HEK293 (cell line): Measurements from ENCODE around the gene CEP135.
A peak's percentile ranks its signal among the peaks of the same experiment; 100 is the strongest.

Experiments used
- KLF16 ChIP-seq: fragments of 450-650 bp; formaldehyde crosslinking; IDR thresholded peaks from 2 replicates; pipeline ENCODE4 v1.5.1; 2017; ENCODE audit warnings: missing biosample characterization, missing genetic modification characterization
- OSR2 ChIP-seq: fragments of 450-650 bp; formaldehyde crosslinking; IDR thresholded peaks from 2 replicates; pipeline ENCODE4 v1.5.1; 2016; ENCODE audit warnings: missing biosample characterization, missing genetic modification characterization
- PRDM1 ChIP-seq: fragments of 450-650 bp; formaldehyde crosslinking; IDR thresholded peaks from 2 replicates; pipeline ENCODE4; 2016; ENCODE audit warnings: missing biosample characterization, missing genetic modification characterization
- ZNF132 ChIP-seq: fragments of 450-650 bp; formaldehyde crosslinking; IDR thresholded peaks from 2 replicates; pipeline ENCODE4 v1.5.1; 2017; ENCODE audit warnings: missing biosample characterization, missing genetic modification characterization, borderline replicate concordance
- ZNF138 ChIP-seq: fragments of 450-650 bp; formaldehyde crosslinking; IDR thresholded peaks from 2 replicates; pipeline ENCODE4 v1.5.1; 2016; ENCODE audit warnings: missing biosample characterization, missing genetic modification characterization, borderline replicate concordance
- ZNF211 ChIP-seq: fragments of 450-650 bp; formaldehyde crosslinking; IDR thresholded peaks from 2 replicates; pipeline ENCODE4 v1.5.1; 2016; ENCODE audit warnings: low read depth, missing biosample characterization, missing genetic modification characterization
- ZNF24 ChIP-seq: fragments of 450-650 bp; formaldehyde crosslinking; IDR thresholded peaks from 2 replicates; pipeline ENCODE4 v1.5.1; 2016; ENCODE audit warnings: missing biosample characterization, missing genetic modification characterization
- ZNF354C ChIP-seq: fragments of 450-650 bp; formaldehyde crosslinking; IDR thresholded peaks from 2 replicates; pipeline ENCODE4 v1.5.1; 2016; ENCODE audit warnings: missing biosample characterization, missing genetic modification characterization, low read depth, borderline replicate concordance
- ZNF48 ChIP-seq: fragments of 450-650 bp; formaldehyde crosslinking; IDR thresholded peaks from 2 replicates; pipeline ENCODE4 v1.5.1; 2016; ENCODE audit warnings: missing biosample characterization, missing genetic modification characterization
- ZNF530 ChIP-seq: fragments of 450-650 bp; formaldehyde crosslinking; IDR thresholded peaks from 2 replicates; pipeline ENCODE4 v1.5.1; 2016; ENCODE audit warnings: low read depth, missing biosample characterization, missing genetic modification characterization
- ZNF629 ChIP-seq: fragments of 450-650 bp; formaldehyde crosslinking; IDR thresholded peaks from 2 replicates; pipeline ENCODE4 v1.5.1; 2017; ENCODE audit warnings: missing biosample characterization, missing genetic modification characterization
- TF ChIP-seq, protein P1 (sequence below): fragments of 450-650 bp; formaldehyde crosslinking; IDR thresholded peaks from 2 replicates; pipeline ENCODE4 v1.5.1; 2016; ENCODE audit warnings: missing biosample characterization, missing genetic modification characterization
- TF ChIP-seq, protein P2 (sequence below): fragments of 450-650 bp; formaldehyde crosslinking; IDR thresholded peaks from 2 replicates; pipeline ENCODE4 v1.5.0; 2017; ENCODE audit warnings: missing biosample characterization, missing genetic modification characterization, borderline replicate concordance
- TF ChIP-seq, protein P3 (sequence below): fragments of 450-650 bp; formaldehyde crosslinking; IDR thresholded peaks from 2 replicates; pipeline ENCODE4 v1.5.1; 2016; ENCODE audit warnings: missing biosample characterization, missing genetic modification characterization, low read depth
- TF ChIP-seq, protein P4 (sequence below): fragments of 450-650 bp; formaldehyde crosslinking; IDR thresholded peaks from 2 replicates; pipeline ENCODE4 v1.5.1; 2016; ENCODE audit warnings: missing biosample characterization, missing genetic modification characterization
- TF ChIP-seq, protein P5 (sequence below): fragments of 450-650 bp; formaldehyde crosslinking; IDR thresholded peaks from 2 replicates; pipeline ENCODE4 v1.5.1; 2016; ENCODE audit warnings: missing biosample characterization, missing genetic modification characterization, borderline replicate concordance
- TF ChIP-seq, protein P6 (sequence below): fragments of 450-650 bp; IDR thresholded peaks from 2 replicates; pipeline ENCODE4 v1.5.1; 2018; ENCODE audit warnings: missing biosample characterization, mild to moderate bottlenecking, missing genetic modification characterization
- TF ChIP-seq, protein P7 (sequence below): fragments of 450-650 bp; formaldehyde crosslinking; IDR thresholded peaks from 2 replicates; pipeline ENCODE4 v1.5.1; 2016; ENCODE audit warnings: missing biosample characterization, missing genetic modification characterization

CEP135 gene

DNA sequence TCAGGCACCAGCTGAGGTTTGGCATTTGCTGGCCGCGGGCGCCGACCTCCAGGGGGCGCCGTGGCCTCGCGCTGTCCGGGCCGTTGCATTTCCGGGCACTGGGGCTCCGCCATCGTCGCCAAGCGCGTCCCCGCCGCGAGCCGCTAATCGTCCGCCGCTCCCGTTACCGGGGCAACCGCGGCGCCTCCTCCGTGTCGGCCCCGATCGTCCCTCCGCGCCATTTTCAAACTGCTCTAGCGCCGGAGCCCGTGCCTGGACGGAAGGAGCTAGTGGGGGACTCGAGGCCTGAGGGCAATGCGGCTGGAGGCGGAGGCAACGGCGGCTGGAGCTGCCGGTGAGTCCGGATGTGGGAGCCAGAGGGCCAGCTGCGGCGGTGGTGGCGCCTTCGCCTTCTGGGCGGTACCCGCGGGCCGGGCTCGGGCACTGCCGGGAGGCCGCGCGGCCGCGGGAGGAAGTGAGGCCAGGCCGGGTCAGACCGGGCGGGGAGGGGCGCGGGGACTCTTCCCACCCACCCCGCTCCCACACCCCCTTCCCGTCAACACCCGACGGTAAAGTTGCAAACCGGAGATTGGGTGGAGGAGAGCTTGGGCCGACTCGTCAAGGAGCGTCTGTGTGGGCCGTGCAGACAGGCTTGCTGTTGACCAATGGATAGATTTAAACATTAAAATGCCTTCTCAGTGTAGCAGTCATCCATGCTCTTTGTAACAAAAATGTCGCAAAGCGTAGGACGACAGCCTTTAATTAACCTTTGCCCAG, at the start of gene CEP135 (continued):
- TF ChIP-seq, protein P1, sequence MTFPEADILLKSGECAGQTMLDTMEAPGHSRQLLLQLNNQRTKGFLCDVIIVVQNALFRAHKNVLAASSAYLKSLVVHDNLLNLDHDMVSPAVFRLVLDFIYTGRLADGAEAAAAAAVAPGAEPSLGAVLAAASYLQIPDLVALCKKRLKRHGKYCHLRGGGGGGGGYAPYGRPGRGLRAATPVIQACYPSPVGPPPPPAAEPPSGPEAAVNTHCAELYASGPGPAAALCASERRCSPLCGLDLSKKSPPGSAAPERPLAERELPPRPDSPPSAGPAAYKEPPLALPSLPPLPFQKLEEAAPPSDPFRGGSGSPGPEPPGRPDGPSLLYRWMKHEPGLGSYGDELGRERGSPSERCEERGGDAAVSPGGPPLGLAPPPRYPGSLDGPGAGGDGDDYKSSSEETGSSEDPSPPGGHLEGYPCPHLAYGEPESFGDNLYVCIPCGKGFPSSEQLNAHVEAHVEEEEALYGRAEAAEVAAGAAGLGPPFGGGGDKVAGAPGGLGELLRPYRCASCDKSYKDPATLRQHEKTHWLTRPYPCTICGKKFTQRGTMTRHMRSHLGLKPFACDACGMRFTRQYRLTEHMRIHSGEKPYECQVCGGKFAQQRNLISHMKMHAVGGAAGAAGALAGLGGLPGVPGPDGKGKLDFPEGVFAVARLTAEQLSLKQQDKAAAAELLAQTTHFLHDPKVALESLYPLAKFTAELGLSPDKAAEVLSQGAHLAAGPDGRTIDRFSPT (tag by site-specific recombination) = peak; percentile 99
- TF ChIP-seq, protein P2, sequence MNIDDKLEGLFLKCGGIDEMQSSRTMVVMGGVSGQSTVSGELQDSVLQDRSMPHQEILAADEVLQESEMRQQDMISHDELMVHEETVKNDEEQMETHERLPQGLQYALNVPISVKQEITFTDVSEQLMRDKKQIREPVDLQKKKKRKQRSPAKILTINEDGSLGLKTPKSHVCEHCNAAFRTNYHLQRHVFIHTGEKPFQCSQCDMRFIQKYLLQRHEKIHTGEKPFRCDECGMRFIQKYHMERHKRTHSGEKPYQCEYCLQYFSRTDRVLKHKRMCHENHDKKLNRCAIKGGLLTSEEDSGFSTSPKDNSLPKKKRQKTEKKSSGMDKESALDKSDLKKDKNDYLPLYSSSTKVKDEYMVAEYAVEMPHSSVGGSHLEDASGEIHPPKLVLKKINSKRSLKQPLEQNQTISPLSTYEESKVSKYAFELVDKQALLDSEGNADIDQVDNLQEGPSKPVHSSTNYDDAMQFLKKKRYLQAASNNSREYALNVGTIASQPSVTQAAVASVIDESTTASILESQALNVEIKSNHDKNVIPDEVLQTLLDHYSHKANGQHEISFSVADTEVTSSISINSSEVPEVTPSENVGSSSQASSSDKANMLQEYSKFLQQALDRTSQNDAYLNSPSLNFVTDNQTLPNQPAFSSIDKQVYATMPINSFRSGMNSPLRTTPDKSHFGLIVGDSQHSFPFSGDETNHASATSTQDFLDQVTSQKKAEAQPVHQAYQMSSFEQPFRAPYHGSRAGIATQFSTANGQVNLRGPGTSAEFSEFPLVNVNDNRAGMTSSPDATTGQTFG (tag by site-specific recombination) = no peak
- no peak for TF ChIP-seq ZNF132
- TF ChIP-seq, protein P3, sequence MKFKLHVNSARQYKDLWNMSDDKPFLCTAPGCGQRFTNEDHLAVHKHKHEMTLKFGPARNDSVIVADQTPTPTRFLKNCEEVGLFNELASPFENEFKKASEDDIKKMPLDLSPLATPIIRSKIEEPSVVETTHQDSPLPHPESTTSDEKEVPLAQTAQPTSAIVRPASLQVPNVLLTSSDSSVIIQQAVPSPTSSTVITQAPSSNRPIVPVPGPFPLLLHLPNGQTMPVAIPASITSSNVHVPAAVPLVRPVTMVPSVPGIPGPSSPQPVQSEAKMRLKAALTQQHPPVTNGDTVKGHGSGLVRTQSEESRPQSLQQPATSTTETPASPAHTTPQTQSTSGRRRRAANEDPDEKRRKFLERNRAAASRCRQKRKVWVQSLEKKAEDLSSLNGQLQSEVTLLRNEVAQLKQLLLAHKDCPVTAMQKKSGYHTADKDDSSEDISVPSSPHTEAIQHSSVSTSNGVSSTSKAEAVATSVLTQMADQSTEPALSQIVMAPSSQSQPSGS (tag by site-specific recombination) = no peak
- no peak for TF ChIP-seq ZNF138 (tag by site-specific recombination)
- no peak for TF ChIP-seq ZNF24 (tag by site-specific recombination)
- peak; percentile 48; the same call in 1 of the 2 replicates for TF ChIP-seq ZNF629 (tag by site-specific recombination)
- TF ChIP-seq ZNF48 (tag by site-specific recombination) = no peak
- TF ChIP-seq, protein P4, sequence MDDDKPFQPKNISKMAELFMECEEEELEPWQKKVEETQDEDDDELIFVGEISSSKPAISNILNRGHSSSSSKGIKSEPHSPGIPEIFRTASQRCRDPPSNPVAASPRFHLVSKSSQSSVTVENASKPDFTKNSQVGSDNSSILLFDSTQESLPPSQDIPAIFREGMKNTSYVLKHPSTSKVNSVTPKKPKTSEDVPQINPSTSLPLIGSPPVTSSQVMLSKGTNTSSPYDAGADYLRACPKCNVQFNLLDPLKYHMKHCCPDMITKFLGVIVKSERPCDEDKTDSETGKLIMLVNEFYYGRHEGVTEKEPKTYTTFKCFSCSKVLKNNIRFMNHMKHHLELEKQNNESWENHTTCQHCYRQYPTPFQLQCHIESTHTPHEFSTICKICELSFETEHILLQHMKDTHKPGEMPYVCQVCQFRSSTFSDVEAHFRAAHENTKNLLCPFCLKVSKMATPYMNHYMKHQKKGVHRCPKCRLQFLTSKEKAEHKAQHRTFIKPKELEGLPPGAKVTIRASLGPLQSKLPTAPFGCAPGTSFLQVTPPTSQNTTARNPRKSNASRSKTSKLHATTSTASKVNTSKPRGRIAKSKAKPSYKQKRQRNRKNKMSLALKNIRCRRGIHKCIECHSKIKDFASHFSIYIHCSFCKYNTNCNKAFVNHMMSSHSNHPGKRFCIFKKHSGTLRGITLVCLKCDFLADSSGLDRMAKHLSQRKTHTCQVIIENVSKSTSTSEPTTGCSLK (tag by site-specific recombination) = no peak
- TF ChIP-seq KLF16 (tag by site-specific recombination) = no peak; the same call in 1 of the 2 replicates
- no peak for TF ChIP-seq ZNF530 (tag by site-specific recombination)
- TF ChIP-seq, protein P5, sequence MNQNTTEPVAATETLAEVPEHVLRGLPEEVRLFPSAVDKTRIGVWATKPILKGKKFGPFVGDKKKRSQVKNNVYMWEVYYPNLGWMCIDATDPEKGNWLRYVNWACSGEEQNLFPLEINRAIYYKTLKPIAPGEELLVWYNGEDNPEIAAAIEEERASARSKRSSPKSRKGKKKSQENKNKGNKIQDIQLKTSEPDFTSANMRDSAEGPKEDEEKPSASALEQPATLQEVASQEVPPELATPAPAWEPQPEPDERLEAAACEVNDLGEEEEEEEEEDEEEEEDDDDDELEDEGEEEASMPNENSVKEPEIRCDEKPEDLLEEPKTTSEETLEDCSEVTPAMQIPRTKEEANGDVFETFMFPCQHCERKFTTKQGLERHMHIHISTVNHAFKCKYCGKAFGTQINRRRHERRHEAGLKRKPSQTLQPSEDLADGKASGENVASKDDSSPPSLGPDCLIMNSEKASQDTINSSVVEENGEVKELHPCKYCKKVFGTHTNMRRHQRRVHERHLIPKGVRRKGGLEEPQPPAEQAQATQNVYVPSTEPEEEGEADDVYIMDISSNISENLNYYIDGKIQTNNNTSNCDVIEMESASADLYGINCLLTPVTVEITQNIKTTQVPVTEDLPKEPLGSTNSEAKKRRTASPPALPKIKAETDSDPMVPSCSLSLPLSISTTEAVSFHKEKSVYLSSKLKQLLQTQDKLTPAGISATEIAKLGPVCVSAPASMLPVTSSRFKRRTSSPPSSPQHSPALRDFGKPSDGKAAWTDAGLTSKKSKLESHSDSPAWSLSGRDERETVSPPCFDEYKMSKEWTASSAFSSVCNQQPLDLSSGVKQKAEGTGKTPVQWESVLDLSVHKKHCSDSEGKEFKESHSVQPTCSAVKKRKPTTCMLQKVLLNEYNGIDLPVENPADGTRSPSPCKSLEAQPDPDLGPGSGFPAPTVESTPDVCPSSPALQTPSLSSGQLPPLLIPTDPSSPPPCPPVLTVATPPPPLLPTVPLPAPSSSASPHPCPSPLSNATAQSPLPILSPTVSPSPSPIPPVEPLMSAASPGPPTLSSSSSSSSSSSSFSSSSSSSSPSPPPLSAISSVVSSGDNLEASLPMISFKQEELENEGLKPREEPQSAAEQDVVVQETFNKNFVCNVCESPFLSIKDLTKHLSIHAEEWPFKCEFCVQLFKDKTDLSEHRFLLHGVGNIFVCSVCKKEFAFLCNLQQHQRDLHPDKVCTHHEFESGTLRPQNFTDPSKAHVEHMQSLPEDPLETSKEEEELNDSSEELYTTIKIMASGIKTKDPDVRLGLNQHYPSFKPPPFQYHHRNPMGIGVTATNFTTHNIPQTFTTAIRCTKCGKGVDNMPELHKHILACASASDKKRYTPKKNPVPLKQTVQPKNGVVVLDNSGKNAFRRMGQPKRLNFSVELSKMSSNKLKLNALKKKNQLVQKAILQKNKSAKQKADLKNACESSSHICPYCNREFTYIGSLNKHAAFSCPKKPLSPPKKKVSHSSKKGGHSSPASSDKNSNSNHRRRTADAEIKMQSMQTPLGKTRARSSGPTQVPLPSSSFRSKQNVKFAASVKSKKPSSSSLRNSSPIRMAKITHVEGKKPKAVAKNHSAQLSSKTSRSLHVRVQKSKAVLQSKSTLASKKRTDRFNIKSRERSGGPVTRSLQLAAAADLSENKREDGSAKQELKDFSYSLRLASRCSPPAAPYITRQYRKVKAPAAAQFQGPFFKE (tag by site-specific recombination) = no peak
- no peak for TF ChIP-seq PRDM1 (tag by site-specific recombination)
- TF ChIP-seq, protein P6, sequence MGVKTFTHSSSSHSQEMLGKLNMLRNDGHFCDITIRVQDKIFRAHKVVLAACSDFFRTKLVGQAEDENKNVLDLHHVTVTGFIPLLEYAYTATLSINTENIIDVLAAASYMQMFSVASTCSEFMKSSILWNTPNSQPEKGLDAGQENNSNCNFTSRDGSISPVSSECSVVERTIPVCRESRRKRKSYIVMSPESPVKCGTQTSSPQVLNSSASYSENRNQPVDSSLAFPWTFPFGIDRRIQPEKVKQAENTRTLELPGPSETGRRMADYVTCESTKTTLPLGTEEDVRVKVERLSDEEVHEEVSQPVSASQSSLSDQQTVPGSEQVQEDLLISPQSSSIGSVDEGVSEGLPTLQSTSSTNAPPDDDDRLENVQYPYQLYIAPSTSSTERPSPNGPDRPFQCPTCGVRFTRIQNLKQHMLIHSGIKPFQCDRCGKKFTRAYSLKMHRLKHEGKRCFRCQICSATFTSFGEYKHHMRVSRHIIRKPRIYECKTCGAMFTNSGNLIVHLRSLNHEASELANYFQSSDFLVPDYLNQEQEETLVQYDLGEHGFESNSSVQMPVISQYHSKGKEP = peak; percentile 89
- no peak for TF ChIP-seq ZNF354C (tag by site-specific recombination)
- TF ChIP-seq, protein P7, sequence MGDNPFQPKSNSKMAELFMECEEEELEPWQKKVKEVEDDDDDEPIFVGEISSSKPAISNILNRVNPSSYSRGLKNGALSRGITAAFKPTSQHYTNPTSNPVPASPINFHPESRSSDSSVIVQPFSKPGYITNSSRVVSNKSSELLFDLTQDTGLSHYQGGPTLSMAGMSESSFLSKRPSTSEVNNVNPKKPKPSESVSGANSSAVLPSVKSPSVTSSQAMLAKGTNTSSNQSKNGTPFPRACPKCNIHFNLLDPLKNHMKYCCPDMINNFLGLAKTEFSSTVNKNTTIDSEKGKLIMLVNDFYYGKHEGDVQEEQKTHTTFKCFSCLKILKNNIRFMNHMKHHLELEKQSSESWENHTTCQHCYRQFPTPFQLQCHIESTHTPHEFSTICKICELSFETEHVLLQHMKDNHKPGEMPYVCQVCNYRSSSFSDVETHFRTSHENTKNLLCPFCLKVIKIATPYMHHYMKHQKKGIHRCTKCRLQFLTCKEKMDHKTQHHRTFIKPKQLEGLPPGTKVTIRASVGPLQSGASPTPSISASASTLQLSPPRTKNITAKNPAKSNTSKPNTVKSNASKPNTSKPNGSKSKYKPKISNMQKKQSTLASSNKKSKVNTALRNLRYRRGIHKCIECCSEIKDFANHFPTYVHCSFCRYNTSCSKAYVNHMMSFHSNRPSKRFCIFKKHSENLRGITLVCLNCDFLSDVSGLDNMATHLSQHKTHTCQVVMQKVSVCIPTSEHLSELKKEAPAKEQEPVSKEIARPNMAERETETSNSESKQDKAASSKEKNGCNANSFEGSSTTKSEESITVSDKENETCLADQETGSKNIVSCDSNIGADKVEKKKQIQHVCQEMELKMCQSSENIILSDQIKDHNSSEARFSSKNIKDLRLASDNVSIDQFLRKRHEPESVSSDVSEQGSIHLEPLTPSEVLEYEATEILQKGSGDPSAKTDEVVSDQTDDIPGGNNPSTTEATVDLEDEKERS (tag by site-specific recombination) = no peak
- 0 out of 2 replicates have a peak, but pooled peaks have one; percentile 7 for TF ChIP-seq OSR2 (tag by site-specific recombination)
- no peak for TF ChIP-seq ZNF211
